HG02763 (cell line): Measurements from ENCODE around the gene DGKQ.
A peak's percentile ranks its signal among the peaks of the same experiment; 100 is the strongest.

Source experiments
- ATAC-seq: cut with Tn5 transposase; IDR thresholded peaks from one replicate; pipeline ENCODE4 v1.9.1; 2021; ENCODE audit warnings: mild to moderate bottlenecking, moderate library complexity; ENCODE audit not compliant: unreplicated experiment

DGKQ gene

DNA sequence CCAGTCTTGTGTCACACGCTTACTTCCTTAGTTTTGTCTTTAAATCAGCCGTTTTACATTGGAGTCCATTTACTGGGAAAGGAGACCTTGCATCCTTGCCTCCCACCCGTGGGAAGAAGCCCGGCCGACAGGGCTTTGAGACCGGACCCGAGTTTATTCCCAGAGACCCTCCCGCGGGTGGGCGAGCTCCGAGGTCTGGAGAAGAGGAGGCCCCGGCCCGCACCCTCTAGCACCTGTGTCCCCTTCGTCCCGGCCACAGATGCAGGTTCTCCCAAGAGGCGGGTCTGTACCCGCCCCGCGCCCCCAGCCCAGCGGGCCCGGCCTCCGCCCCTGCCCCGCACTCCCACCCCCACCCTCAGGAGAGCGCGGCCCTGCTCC, 23.6 kb upstream of the DGKQ start:
- no peak for ATAC-seq

DNA sequence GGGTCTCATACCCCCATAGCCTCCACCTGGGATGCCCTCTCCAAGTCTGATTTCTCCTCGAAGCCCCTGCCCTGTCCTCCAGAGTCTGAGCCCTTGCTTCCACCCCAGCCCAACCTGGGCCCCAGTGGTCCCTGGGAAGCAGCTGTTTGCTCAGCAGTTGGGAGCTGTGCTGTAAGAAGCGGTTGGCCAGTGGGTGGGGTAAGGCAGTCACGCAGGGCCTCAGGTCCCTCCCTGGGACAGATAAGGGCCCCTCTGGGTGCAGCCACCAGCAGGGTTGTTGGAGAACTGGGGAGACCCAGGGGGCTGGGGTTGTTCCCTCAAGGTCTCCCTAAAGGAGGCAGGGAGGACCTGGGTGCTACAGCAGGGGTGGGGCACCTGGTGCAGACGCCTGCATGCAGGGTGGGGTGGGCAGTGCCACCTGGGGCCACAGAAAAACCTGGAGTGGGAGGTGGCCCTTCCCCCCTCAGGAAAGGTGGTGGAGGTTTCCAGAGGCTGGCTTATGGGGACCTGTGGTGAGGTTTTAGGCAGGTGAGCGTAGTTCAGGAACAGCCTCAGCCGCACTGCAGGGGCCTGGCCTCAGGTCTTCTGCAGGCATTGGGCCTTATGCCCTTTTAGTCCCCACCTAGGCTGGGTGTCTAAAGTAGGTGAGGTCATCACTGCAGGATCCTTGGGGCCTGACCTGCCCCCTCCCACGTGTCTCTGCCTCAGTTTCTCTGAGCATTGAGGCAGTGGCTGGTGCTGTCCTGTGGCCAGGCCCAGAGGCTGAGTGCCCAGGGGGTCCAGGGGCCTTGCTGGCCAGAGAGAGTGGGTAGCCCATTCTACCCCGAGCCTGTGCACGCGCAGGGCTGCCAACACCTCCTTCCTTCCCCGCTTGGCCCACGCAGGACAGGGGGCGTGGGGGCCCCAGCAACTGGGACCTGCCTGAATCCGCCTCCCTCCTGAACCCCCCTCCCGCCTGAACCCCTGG, 22.9 kb upstream of the DGKQ start:
- ATAC-seq, result no peak

DNA sequence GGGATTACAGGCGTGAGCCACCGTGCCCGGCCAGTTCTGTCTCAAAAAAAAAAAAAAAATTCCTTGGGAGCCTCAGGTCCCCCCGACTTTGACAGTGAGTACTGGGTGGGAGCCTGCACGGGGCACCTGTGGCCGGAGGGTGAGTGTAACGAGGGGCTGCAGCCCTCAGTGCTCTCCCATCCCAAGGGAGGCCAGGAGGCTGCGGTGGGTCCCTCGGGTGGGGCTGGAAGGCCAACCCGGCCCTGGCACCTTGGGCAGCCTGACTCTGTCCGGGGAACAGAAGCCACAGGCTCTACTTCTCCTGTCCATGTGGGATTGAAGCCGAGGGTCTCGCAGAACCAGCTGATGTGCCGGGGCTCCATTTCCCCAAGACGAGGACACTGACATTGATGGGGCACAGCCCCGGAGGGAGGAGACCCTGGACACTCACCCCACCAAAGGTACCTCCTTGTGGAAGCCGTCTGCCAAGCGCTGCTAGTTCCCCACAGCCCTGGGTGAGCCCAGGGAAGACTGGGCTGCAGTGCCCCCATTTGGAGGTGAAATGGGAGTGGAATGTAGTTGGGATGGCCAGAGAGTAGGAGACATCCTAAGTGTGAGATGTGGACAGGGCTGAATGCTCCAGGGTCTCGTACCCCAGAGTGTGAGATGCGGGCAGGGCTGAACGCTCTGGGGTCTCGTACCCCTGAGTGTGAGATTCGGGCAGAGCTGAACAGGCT, 22.1 kb upstream of the DGKQ start:
- no peak for ATAC-seq

DNA sequence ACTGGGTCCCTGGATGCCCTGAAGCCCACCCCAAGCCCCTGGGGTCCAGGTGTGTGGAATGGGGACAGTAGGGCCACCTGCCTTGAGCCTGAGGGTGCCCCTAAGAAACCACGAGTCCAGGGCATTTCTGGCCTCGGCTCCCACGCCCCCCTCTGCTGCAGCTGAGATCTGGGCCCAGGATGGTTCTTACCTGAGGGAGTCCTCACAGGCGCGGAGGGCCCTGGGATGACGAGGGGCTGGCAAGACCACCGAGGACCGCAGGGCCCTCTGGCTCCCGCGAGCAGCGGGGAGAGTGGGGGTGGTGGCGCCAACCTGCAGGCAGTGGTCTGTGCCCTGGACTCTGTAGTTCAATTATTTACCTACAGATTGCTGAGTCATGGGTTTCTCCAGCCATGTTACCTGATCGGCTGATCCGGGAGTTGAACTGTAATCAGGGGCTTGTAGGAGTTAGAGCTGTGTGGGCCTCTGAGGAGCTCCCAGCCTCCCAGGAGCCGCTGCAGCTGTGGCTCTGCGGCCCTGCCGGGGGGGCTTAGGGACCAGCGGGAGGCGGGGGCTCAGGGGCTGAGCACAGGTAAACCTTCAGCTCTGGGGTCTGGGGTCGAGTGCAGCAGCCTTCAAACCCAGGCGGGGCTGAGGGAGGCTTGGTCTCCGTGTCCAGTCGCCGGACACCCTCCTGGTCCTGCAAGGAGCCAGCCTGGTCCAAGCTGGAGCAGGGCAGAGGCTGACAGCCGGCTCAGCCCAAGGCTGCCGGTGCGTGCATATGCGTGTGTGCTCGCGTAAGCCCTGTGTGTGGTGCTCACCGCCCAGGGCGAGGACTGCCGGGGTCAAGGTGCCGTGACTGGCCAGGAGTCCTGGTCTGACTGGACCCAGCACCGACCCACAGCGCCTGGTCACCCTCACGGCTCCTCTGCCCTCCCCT, 20.0 kb upstream of the DGKQ start, which contains the start of gene SLC26A1:
Gene SLC26A1, minus strand, starts transcription at position 294 of the 919 bp plus-strand sequence. CDS start 1,701 bp downstream, outside the sequence.
- no peak for ATAC-seq

DNA sequence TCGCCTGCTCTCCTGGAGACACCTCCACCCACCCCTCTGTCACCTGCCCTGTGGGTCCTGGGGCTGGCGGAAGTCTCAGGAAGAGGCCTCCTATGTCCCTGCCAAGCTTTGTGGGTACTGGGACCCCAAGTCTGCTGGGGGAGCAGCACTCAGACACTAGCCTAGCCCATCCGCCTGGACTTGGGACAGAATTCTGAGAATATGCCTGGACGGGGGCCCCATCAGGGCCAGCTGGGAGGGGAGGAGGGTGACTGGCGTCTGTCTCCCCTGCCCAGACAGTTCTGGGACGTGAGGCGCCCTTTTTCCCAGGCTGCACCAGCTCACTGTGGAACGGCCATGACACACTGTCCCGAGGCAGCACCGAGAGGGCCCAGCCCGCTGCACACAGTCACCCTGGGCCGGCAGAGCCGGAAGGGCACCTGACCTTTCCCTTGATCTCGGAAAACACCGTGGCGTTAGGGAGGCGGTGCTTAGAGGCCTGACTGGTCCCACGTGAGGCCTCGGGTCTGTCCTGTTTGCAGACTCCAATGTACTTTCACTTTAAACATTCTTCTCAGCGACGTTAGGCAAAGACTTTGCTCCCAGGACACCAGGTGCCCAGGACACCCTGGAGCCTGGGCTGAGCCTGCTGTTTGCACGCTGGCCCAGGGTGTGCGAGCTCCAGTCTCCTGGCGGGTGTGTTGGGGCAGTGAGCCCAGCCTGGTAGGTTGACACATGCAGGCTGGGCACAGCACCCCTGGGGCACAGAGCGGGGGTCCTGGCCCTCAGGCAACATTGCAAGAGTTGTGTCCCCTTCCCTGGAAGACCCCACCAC, 19.1 kb upstream of the DGKQ start:
- ATAC-seq, result no peak

DNA sequence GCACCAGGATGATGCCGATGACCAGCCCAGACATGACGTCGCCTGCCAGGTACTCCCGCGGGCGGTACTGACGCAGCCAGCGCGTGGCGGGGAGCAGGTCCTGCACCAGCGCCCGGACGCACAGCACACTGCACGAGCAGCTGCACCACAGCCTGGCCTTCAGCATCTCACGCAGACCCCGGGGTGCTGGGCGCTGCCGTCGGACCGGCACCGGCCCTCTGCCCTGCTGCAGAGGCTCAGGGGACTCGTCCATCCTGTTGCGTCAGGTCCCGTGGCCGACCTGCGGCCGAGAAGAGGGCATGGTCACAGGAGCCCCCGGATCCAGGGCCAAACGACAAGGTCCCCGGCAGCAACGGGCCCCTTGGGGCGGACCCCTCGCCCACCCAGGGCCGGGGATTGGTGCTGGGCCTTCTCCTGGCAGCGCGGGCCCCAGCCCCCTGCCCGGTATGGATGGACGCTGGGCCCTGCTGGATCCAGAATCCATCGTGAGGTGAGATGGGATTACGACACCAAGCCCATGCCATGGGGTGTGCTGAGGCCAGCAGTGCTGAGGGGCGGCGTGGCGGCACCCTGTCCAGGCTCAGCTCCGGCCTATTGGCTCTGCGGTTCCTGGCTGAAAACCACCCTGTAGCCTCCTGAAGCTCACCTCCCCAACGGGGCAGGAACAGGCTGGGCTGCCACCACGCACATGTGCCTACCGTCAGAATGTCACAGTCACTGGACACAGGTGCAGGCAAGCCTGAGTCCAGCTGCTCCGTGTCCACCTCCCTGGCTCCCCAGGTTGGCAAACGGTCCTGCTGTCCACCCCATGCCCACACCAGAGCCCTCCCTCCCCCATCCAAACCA, 18.3 kb upstream of the DGKQ start:
- ATAC-seq, result no peak

DNA sequence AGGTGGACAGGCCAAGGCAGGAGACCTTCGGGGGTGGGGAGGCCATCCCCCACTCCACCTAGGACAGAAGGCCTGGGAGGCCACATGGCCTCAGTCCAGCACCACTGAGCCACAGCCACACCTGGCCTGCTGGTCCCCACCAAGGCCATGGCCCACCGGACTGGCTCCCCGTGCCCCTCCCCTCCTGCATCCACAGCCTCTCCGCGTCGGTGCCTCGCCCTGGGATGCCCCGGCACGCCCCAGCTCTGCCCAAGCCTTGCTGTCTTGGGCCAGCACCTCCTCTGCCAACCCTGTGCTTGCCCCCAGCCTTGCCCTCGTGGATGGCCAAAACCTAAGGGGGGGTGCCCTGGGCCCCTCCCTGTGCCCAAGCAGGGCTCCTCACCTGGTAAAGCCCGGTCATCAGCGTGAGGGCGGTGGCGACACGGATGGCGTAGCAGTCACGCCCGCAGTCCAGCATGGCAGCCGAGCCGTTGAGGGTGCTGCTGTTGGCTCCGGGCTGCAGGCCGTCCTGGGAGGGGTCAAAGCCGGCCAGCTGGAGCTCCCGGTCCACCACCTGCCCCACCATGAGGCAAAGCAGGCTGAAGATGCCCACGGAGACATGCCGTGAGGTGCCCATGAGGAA, 17.5 kb upstream of the DGKQ start:
- ATAC-seq, result no peak

DNA sequence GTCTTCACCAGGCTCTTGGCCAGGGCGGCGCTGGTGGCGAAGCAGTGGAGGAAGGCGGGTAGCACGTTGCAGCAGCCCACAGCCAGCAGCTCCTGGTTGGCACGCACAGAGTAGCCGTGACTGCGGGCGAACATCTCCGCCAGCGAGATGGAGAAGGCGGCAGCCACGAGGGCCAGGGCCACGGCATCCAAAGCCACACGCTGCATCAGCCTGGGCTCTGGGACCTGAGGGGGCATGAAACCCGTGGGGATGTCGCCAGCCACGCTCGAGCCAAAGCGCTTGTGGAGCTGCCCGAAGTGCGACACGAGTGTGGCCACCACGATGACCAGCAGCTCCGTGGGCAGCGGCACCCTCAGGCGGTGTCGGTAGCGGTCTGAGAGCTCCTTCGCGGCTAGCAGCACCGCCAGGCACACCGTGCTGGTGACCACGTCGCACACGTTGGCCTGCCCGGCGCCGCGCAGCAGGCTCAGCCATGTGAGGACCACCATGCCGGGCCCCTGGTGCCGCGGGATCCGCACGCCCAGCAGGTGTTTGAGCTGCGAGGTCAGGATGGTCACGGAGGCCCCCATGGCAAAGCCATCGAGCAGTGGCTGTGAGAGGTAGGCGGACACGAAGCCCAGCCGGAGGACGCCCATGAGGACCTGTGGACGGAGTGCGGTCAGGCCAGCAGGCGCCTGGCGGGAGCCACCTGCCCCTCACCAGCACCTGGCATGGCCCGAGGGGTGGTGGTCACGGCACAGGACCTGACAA, 16.5 kb upstream of the DGKQ start:
- no peak for ATAC-seq

DNA sequence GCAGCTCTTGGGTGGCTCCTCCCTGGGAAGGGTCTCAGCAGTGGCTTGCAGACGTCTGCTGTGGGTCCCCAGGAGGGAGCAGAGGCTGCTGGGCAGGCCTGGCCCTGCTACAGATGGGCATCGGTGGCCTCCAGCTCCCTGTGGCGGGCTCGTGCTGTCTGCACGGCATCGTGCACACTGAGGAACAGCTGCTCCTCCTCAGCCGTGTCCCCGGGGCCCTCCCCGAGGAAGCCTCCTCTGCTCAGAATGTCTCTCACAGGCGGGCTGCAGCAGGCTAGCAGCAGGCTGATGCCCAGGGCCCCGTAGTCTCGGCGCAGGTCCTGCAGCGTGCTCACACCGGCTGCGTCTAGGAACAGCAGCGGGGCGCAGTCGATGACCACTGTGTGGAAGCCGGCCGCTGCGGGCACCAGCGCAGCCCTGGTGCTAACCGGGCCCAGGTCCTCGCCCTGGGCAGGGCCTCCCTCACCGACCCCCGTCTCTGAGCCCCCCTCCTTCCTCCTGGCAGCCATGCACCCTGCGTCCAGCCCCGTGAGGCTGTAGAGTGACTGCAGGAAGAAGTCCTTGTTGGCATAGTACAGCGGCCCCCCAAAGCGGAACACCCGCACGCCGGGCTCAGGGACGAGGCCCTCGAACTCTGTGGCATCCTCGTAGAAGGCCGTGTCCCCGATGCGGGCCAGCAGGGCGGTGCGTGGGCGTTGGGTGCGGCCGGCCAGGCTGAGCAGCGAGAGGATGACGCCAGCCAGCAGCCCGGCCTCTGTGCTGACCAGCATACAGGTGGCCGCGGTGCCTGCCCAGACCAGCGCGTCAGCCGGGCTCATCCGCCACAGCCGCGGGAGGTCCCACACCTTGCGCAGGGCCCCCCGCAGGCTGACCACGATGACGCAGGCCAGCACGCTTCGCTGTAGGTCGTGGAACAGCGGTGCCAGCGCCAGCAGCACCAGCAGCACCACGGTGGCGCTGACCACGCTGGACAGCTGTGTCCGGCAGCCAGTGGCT, 15.7 kb upstream of the DGKQ start:
- ATAC-seq, result no peak

DNA sequence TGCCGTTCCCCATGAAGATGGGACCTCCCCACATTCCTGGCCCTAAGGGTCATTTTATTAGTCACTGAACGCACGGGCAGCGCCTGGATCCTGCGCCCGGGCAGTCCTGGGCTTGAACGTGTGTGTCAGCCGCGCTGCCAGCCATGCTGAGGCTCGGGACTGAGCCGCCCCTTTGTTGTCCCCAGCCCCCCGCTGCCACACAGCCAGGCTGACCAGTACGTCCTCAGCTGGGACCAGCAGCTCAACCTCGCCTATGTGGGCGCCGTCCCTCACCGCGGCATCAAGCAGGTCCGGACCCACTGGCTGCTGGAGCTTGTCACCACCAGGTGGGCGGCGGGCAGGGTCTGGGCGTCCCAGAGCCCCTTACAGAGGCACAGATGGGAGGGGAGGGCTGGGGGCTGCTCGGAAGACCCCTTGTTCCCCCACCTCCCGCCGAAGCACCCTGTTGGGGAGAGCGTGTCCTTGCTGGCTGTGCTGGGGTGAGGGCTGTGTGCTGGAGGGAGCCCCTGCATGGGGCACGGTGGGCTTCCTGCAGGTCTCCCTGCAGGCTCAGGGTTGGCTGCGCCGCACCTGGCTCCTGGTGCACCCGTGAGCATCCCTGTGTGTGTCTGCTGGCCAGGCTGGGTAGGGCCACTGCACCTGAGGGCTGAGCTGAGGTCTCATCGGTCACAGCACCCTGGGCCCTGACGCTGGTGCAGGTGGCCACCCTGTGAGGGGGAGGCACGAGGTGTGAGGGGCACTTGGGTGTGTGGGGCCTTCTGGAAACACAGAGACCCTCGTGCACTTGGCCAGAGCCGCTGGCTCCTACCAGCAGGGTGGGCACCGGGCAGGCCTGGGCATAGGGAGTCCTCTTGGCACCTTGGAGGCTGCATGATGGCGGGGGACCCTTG, 14.5 kb upstream of the DGKQ start:
- ATAC-seq, result no peak

DNA sequence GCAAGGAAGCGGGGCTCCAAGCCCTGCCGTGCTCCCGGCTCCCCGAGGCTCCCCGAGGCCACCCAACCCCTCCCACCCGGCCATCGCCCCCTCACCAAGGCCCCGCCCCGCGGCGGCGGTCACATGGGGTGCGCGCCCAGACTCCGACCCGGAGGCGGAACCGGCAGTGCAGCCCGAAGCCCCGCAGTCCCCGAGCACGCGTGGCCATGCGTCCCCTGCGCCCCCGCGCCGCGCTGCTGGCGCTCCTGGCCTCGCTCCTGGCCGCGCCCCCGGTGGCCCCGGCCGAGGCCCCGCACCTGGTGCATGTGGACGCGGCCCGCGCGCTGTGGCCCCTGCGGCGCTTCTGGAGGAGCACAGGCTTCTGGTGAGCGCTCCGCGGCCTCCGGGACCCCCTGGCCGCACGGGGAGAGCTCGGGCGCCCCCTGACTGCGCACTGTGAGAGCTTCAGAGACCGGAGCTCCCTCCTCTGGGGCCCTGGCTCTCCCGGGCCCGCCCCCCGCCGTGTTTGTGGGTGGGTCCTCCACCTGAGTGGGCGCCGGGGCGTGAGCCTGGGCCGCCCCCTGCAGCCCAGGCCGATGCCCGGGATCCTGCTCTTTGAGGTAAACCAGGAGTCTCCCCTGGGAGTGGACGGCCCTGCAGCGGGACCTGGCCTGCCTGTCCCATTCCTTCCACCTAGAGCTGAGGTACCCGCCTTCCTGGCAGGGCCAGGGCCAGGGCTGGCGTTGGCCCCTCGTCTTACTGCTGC, 13.7 kb upstream of the DGKQ start, which contains the start of gene IDUA:
Gene IDUA, plus strand, starts transcription at position 166 of the 745 bp plus-strand sequence. Its CDS starts 41 bp downstream, at position 207.
- ATAC-seq, result peak; percentile 74

DNA sequence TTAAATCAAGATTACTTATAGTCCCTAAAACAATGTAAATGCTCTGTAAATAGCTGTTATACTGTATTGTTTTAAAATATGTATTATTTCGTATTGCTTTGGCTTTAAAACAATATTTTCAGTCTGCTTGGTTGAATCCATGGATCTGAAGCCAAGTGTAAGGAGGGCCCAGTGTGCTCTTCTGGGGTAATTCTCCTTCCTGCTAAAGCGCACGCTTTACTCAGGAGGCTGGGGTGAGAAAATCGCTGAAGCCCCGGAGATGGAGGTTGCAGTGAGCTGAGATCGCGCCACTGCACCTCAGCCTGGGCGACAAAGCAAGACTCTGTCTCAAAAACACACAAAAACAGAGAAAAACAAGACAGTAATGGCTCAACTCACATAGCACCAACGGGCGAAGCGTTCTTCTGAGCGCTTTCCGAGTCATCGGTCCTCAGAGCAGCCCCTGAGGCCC, 13.1 kb upstream of the DGKQ start:
- peak; percentile 23 for ATAC-seq

DNA sequence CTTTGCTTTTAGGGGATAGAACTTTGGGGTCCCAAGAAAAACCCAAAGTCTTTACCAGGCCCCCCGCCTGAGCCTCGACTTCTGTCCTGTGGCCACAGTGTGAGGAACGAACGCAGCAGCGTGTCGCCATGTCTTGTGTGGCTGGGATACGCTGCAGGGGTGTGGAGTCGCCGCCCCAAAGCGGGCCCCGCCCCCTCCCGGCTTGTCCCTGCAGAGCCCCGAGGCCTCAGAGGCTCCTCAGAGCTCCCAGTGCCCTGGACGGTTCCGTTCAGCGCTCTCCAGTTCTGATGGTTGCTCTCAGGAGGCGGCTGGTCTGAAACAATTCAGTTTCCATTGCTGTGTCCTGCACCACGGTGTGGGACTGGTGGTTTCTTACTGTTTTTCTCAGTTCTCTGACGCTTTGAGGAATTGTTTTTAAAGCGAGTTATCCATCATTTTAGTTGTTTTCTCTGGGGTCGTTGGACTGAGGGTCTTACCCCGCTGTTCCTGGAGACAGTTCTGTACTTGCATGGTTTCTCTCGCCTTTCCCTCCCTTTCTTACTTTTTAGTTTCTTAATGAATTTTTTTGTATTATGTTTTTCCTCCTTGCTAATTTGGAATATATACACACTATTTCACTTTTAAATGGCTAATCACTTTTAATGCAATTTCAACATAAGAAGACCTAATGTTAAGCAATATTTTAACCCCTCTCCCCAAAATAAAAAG, 11.9 kb upstream of the DGKQ start:
- ATAC-seq, result no peak

DNA sequence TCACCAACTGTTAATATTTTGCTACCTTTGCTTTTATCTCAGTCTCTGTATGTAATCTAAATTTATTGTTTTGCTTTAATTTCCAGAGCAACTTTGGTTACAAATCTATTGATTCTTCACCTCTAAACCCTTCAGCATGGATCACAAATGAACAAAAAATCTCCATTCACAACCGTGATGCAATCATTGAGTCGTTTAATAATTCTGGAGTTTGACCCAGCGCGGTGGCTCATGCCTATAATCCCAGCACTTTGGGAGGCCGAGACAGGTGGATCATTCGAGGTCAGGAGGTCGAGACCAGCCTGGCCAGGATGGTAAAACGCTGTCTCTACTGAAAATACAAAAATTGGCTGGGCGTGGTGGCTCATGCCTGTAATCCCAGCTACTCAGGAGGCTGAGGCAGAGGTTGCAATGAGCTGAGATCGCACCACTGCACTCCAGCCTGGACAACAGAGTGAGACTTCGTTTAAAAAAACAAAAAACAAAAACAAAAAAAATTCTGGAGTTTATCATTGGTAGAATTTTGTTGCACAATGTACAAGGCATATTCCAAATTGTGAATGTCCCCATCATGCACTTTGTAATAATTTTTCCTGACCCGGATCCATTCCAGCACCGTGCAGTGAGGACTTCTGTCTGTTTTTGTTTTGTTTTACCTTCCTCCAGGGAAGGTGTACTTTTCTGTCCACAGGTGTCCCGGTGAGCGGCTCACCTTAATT, 11.1 kb upstream of the DGKQ start:
- ATAC-seq, result no peak
